ENCODE measurements around the gene PGAP6. TPM values are rescaled to one million over a fixed set of nuclear protein-coding genes. Genes with fewer than 3 reads are reported as not detected.

Gene PGAP6
- total RNA-seq, 1 donor from 2014 or later: 114 TPM

- no peak for TF ChIP-seq CTCF (IDR thresholded peaks at IDR 0.05; ENCODE audit: insufficient read depth, low read length, poor library complexity, severe bottlenecking)
- Histone ChIP-seq H3K4me3 (ENCODE audit: low read depth, low read length) (no peak overlapping the region), H3K27me3 (ENCODE audit: control insufficient read depth, insufficient read depth, low read length) (no peaks in the 10 kb centered on the region), H3K36me3 (ENCODE audit: control insufficient read depth, insufficient read depth, low read length) (no peaks in the 10 kb centered on the region)
- DNase-seq (ENCODE audit: low read depth): no peak
Observed at GRCh38 chr16:330741-331140, 51.0 kb downstream of the PGAP6 start.

- no peak for DNase-seq (ENCODE audit: low read depth)
- no peaks in the 10 kb centered on the region for H3K36me3 ChIP-seq (ENCODE audit: control insufficient read depth, insufficient read depth, low read length)
- no peaks in the 10 kb centered on the region for H3K27me3 ChIP-seq (ENCODE audit: control insufficient read depth, insufficient read depth, low read length)
- TF ChIP-seq CTCF (IDR thresholded peaks at IDR 0.05; ENCODE audit: insufficient read depth, low read length, poor library complexity, severe bottlenecking): no peak
- no peak overlapping the region for H3K4me3 ChIP-seq (ENCODE audit: low read depth, low read length)
Observed at GRCh38 chr16:325375-326145, 56.2 kb downstream of the PGAP6 start.

GRCh38 chr16:324451-325334 is 57.1 kb downstream of the PGAP6 start:
- no peak for DNase-seq (ENCODE audit: low read depth)
- TF ChIP-seq CTCF (IDR thresholded peaks at IDR 0.05; ENCODE audit: insufficient read depth, low read length, poor library complexity, severe bottlenecking): no peak
- Histone ChIP-seq H3K27me3 (ENCODE audit: control insufficient read depth, insufficient read depth, low read length) (no peaks in the 10 kb centered on the region), H3K4me3 (ENCODE audit: low read depth, low read length) (no peak overlapping the region), H3K36me3 (ENCODE audit: control insufficient read depth, insufficient read depth, low read length) (no peaks in the 10 kb centered on the region)

GRCh38 chr16:324201-324450 is 57.7 kb downstream of the PGAP6 start:
- DNase-seq (ENCODE audit: low read depth): no peak
- Histone ChIP-seq H3K36me3 (ENCODE audit: control insufficient read depth, insufficient read depth, low read length) (no peaks in the 10 kb centered on the region), H3K4me3 (ENCODE audit: low read depth, low read length) (no peak overlapping the region), H3K27me3 (ENCODE audit: control insufficient read depth, insufficient read depth, low read length) (no peaks in the 10 kb centered on the region)
- no peak for TF ChIP-seq CTCF (IDR thresholded peaks at IDR 0.05; ENCODE audit: insufficient read depth, low read length, poor library complexity, severe bottlenecking)

DNA sequence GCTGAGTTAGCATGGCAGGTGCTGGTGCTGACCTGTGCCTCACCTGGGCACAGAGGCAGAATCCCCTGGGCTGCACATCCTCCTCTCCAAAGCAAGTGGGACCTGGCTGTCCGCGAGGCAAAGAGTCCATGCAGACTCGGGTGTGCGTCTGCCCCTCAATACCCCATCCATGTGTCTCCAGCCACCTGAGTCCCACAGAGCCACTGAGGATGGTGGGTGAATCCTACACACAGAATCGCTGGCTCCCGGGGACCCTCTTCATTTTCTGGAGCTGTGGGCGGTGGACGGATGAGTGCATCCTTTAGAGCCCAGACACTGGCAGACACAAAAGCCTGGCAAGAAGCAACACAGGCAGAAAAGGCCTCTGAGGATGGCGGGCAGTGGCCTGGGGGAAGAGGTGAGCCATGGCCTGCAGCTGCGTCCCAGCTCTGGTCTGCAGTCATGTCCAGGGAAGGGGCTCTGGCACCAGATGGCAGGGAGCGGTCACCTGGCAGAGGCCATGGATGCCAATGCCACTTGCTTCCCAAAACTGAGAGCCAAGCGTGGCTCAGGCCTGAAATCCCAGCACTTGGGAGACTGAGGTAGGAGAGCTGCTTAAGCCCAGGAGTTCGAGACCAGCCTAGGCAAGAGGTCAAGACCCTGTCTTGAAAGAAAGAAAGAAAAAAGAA is 59.2 kb downstream of the PGAP6 start:
- no peak for DNase-seq (ENCODE audit: low read depth)
- H3K27me3 ChIP-seq (ENCODE audit: control insufficient read depth, insufficient read depth, low read length): no peaks in the 10 kb centered on the region
- H3K4me3 ChIP-seq (ENCODE audit: low read depth, low read length): no peak overlapping the region
- TF ChIP-seq CTCF (IDR thresholded peaks at IDR 0.05; ENCODE audit: insufficient read depth, low read length, poor library complexity, severe bottlenecking): no peak
- H3K36me3 ChIP-seq (ENCODE audit: control insufficient read depth, insufficient read depth, low read length): no peaks in the 10 kb centered on the region

All from kidney epithelial cell (primary cell).